ENCODE measurements around the gene TMEM120B. TPM values are rescaled to one million over a fixed set of nuclear protein-coding genes. Genes with fewer than 3 reads are reported as not detected.
"Not testable (repeated sequence)": the region's sequence is repeated elsewhere in the genome, so short reads cannot be mapped to it uniquely, and the experiment has no call there.

Gene TMEM120B
- polyA plus RNA-seq, 4 donors: 8.0 to 10.3 (median 8.8) TPM

DNA sequence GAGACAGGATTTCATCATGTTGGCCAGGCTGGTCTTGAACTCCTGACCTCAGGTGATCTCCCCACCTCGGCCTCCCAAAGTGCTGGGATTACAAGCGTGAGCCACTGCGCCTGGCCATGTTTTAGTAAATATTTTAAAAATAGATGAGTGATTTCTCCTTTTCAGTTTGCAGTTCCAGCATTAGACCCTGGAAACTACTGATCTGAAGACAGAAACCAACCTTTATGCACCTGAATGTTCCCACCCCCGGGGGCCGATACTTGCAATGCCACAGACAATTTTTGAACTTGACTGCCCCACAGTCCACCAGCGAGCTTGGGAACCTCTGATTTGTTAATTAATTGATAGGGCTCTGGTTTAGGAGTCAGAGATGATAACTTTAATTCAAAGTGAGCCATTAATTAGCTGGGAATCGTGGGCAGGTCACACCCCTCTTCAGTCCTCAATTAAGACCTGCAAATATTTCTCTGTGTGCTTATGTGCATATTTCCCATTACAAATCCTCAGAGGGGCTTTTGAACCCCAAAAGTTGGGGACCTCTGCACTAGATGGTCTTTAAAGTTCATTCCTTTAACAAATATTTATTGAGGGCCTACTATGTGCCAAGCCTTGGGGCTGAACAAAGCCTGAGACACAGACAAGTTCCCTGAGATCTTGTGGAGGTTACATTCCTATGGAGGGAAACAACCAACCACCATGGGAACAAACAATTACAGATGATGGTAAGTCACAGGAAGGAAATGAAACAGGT, 4.1 kb upstream of the TMEM120B start:
- DNase-seq (ENCODE audit: low read depth in 4 of 4, low spot score in 3 of 4): no peak

DNA sequence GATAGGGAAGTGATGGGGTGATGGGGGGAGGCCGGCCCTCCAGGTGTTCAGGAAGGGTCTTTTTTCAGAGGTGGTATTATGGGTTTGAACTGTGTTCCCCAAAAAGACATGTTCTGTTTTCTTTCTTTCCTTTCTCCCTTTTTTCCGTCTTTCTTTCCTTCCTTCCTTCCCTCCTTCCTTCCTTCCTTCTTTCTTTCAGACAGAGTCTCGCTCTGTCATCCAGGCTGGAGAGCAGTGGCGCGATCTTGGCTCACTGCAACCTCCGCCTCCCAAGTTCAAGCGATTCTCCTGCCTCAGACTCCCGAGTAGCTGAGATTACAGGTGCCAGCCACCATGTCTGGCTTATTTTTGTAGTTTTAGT, 3.5 kb upstream of the TMEM120B start:
- DNase-seq (ENCODE audit: low read depth in 4 of 4, low spot score in 3 of 4): not testable (repeated sequence)

- DNase-seq (ENCODE audit: low read depth in 4 of 4, low spot score in 3 of 4): no peak
Measured at GRCh38 chr12:121709478-121709961, 3.0 kb upstream of the TMEM120B start.

DNA sequence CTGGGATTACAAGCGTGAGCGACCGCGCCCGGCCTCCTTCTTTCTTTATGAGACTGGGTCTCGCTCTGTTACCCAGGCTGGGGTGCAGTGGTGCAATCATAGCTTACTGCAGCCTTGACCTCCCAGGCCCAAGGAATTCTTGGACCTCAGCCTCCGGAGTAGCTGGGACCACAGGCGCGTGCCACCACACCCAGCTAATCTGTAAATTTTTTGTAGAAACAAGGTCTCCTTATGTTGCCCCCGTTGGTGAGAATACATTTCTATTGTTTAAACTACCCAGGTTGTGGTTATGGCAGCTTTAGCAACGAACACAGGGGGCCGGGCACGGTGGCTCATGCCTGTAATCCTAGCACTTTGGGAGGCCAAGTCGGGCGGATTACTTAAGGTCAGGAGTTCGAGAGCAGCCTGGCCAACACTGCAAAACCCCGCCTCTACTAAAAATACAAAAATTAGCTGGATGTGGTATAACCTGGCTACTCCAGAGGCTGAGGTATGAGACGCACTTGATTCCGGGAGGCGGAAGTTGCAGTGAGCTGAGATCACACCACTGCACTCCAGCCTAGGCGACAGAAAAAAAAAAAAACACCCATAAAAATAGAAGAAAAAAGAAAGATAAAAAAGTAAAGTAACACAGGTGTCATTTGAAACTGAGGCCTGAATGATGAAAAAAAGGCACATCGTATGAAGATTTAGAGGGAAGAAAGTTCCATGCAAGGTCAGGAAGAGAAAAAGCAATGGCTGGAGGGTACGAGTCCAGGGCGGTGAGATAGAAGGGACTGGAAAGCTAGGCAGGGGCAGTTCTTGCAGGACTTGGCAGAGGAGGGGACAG, 977 bp upstream of the TMEM120B start:
- peak in 1 of 4 donors; percentile 28 for DNase-seq (ENCODE audit: low read depth in 4 of 4, low spot score in 3 of 4)

- peak in 1 of 4 donors; percentile 44 for DNase-seq (ENCODE audit: low read depth in 4 of 4, low spot score in 3 of 4)
Measured at GRCh38 chr12:121712190-121712460, 427 bp upstream of the TMEM120B start.

DNA sequence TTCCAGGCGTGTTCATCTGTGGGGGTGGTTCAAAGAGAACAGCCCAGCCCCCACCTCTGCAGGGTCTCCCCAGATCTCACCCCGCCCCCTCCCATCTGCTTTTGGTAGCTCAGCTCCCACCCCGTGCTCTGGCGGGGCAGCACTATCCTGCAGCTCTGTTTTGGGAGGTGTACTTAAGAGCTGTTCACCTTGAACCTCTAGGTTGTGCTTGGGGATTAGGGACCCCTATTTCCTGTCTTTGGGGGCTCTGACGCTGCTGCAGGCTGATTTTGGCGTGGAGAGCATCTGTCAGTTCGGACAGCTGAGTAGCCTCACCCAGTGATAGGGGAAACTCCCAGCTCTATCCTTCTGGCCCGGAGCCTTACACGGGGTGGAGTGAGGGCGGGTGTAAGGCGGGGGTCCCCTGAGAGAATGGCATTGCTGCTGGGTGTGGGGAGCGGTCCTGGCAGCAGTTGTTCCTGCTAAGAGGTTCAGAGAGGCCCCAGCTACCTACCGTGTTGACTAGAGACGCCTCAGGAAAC, 765 bp downstream of the TMEM120B start:
- DNase-seq (ENCODE audit: low read depth in 4 of 4, low spot score in 3 of 4): no peak

DNA sequence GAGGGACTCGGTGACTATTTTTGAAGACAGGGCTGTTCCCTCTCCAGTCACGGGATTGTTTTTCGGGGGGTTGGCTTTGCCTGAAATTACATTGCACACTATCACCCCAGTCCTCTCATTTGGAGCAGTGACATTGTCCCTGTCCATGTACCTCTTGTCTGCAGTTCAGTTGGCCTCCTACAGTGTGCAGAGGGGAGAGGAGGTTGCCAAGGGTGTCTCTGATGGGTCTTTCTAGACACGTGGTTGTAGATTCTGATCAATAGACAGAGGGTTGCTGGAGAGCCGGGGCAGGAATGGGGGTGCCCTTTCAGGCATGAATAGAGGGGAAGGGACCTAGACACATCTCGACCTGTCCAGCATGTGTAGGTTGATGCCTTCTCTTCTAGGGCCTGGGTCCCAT, 1.2 kb downstream of the TMEM120B start:
- no peak for DNase-seq (ENCODE audit: low read depth in 4 of 4, low spot score in 3 of 4)

- not testable (repeated sequence) for DNase-seq (ENCODE audit: low read depth in 4 of 4, low spot score in 3 of 4)
Measured at GRCh38 chr12:121715055-121715454, 2.5 kb downstream of the TMEM120B start.

- no peak for DNase-seq (ENCODE audit: low read depth in 4 of 4, low spot score in 3 of 4)
Measured at GRCh38 chr12:121715862-121716435, 3.4 kb downstream of the TMEM120B start.

GRCh38 chr12:121717041-121717699, 4.6 kb downstream of the TMEM120B start:
- DNase-seq (ENCODE audit: low read depth in 4 of 4, low spot score in 3 of 4): peak in 1 of 4 donors; percentile 25

- DNase-seq (ENCODE audit: low read depth in 4 of 4, low spot score in 3 of 4): no peak
Measured at GRCh38 chr12:121718653-121719239, 6.2 kb downstream of the TMEM120B start.

GRCh38 chr12:121719926-121720414, 7.4 kb downstream of the TMEM120B start:
- DNase-seq (ENCODE audit: low read depth in 4 of 4, low spot score in 3 of 4): no peak

DNA sequence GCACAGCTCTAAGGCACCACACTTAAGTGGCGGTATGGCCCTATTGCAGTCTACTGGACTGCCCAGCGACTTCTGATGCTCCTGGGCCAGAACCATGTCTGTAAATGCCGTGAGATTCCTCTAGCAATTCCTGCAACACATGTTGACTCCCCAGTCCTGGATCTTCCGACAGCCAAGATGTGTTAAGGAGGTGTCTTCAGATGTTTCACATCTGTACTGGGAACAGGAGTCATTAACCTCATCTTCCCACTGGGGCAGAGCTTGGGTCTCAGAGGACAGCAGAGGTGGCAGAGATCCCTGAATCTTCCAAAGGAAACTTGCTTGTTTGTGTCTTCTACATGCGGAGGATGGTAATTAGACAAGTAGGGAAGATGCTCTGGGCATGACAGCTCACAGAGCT, 8.2 kb downstream of the TMEM120B start:
- no peak for DNase-seq (ENCODE audit: low read depth in 4 of 4, low spot score in 3 of 4)

DNA sequence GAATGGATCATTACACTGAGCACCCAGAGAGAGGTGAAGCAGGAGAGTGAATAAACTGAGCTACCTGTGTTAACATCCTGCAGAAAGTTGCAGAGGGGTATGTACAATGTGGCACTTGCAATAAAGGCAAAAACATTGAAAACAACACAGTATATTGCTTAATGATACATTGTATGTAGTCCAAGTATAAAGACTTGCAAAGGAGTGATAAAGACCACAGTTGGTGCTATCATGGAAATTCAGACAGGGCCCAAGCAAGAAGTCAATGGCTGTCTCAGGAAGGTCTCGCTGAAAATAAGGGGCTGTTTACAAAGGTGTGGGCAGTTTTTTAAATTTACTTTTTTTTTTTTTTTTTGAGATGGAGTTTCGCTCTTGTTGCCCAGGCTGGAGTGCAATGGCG, 10.0 kb downstream of the TMEM120B start:
- DNase-seq (ENCODE audit: low read depth in 4 of 4, low spot score in 3 of 4): no peak

DNA sequence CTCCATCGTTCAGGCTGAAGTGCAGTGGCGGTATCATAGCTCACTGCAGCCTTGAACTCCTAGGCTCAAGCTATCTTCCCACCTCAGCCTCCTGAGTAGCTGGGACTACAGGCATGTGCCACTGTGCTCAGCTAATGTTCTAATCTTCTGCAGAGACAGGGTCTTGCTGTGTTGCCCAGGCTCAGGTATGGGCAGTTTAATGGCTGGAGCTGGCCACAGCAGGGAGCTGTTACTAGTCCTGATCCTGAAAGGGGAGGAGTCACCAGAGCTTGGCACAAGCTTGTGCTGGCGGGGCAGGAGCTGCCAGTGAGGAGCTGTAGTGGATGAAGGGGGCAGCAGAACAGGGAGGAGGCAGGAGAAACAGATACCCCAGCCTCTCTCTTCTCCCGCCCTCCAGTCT, 10.6 kb downstream of the TMEM120B start:
- DNase-seq (ENCODE audit: low read depth in 4 of 4, low spot score in 3 of 4): no peak

DNA sequence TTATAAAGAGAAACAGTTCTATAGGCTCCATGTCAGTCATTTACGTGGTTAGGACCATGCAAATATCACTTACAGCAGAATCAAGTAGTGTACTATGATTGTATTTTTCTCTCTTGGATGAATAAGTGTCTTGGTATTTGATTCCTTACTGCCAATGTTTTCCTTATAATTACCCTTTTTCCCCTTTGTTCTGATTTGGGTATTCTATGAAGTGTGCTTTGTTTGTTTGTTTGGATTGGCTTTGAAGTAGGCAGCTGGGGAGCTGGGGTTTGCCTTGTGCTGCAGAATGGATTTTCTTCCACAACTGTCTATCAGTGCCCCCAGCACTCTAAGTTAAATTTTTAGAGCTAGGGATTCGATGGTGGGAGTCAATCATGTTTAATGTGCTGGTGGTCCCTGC, 12.4 kb downstream of the TMEM120B start:
- no peak for DNase-seq (ENCODE audit: low read depth in 4 of 4, low spot score in 3 of 4)

GRCh38 chr12:121725423-121725822, 12.9 kb downstream of the TMEM120B start:
- no peak for DNase-seq (ENCODE audit: low read depth in 4 of 4, low spot score in 3 of 4)

DNA sequence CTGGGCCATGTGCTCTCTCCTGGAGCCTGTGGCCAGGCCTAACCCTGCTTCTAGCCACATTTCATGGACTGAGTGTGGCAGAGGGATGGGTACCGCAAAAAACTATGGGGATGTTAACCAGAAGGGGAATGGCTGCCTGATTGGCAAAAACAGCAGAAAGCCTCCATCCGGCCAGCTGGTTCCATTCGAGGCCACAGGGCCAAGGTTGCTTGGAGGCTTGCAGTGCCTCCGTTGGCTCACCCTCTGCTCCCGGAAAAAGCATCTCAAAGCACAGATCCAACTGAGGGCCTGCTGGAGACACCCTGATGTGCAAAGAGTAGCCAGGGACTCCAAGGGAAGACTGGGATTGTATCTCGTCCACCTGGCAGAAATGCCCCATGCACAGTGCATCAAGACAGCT, 16.5 kb downstream of the TMEM120B start:
- DNase-seq (ENCODE audit: low read depth in 4 of 4, low spot score in 3 of 4): no peak

DNA sequence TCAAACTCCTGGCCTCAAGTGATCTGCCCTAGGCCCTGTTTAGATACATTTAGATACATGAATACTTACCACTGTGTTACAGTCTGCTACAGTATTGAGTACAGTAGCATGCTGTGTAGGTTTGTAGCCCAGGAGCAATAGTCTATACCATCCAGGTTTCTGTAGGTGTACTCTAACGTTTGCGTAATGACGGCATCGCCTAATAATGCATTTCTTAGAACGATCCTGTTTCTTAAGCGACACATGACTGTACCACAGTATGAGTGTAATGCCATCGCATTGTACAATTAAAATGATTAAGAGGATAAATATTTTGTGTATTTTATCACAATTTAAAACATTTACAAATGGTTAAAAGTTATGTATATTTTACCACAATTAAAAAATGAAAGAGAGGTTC, 18.9 kb downstream of the TMEM120B start:
- no peak for DNase-seq (ENCODE audit: low read depth in 4 of 4, low spot score in 3 of 4)

DNA sequence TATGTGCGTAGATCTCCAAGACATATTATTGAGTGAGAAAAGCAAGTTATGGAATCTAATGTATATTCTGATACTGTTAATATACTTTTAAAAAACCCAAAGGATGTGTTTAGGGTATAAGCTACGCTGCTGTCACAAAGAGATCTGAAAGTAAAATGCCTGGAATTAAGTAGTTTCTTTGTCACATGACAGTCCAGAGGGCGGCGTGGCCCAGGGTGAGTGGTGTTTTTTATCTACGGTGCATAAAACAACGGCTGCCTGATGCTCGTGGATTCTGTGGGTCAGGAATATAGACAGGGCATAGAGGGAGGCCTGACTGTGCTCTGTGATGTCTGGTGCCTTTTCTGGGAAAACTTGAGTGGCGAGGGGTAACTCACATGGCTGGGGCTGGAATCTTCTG, 21.3 kb downstream of the TMEM120B start:
- DNase-seq (ENCODE audit: low read depth in 4 of 4, low spot score in 3 of 4): no peak

All from right renal pelvis (tissue), 4 donors.